K562 (cell line): ENCODE results near the gene PPP1R14D.

Experiments
- GATA2 ChIP-seq: sonication (generic); formaldehyde crosslinking; IDR thresholded peaks from 2 replicates; pipeline ENCODE4 v1.4.0; 2020; ENCODE audit warnings: mild to moderate bottlenecking, missing genetic modification reagents
- LARP7 ChIP-seq: fragments of 450-650 bp; IDR thresholded peaks from 2 replicates; pipeline ENCODE4 v1.6.1; 2016
- TF ChIP-seq, protein P1 (sequence below), 3 experiments: fragments of 200-800 bp in 1 of 3; sonication (Bioruptor generic) in 1 of 3; sonication (generic) in 1 of 3; formaldehyde crosslinking in 1 of 3; IDR thresholded peaks; 2 replicates each; pipeline versions ENCODE4 v1.6.1 to v1.8.0; 2016 to 2022; ENCODE audit warnings: mild to moderate bottlenecking in 2 of 3, missing compliant biosample characterization in 2 of 3, missing genetic modification characterization in 2 of 3, missing genetic modification reagents in 1 of 3
- TF ChIP-seq, protein P2 (sequence below): fragments of 150-350 bp; IDR thresholded peaks from 2 replicates; pipeline ENCODE4 v1.6.1; 2014; ENCODE audit warnings: low read depth, mild to moderate bottlenecking, low read length, borderline replicate concordance
- TF ChIP-seq, protein P3 (sequence below): IDR thresholded peaks from 2 replicates; pipeline ENCODE4 v1.6.1; 2011; ENCODE audit not compliant: insufficient read length; ENCODE audit errors: extremely low read depth
- TF ChIP-seq, protein P4 (sequence below), 2 experiments: fragments of 450-650 bp in 1 of 2; sonication (generic) in 1 of 2; formaldehyde crosslinking in 1 of 2; IDR thresholded peaks in 1 of 2; conservative IDR thresholded peaks in 1 of 2; 2 replicates each; pipeline versions ENCODE4 v1.6.1 to v1.8.1; 2016 to 2023; ENCODE audit warnings: mild to moderate bottlenecking in 2 of 2, moderate library complexity in 2 of 2, inconsistent platforms in 1 of 2, missing genetic modification reagents in 1 of 2

DNA sequence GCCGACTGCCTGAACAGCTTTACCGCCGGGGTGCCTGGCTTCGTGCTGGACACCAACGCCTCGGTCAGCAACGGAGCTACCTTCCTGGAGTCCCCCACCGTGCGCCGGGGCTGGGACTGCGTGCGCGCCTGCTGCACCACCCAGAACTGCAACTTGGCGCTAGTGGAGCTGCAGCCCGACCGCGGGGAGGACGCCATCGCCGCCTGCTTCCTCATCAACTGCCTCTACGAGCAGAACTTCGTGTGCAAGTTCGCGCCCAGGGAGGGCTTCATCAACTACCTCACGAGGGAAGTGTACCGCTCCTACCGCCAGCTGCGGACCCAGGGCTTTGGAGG, 16.2 kb upstream of the PPP1R14D start:
- no peak for TF ChIP-seq GATA2 (CRISPR knock-in tag)
- TF ChIP-seq LARP7 = no peak
- TF ChIP-seq, protein P1, sequence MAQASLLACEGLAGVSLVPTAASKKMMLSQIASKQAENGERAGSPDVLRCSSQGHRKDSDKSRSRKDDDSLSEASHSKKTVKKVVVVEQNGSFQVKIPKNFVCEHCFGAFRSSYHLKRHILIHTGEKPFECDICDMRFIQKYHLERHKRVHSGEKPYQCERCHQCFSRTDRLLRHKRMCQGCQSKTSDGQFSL (CRISPR knock-in tag; IDR thresholded peaks at IDR 0.05) = no peak
- TF ChIP-seq, protein P1 (tag; IDR thresholded peaks at IDR 0.05) = no peak
- TF ChIP-seq, protein P2, sequence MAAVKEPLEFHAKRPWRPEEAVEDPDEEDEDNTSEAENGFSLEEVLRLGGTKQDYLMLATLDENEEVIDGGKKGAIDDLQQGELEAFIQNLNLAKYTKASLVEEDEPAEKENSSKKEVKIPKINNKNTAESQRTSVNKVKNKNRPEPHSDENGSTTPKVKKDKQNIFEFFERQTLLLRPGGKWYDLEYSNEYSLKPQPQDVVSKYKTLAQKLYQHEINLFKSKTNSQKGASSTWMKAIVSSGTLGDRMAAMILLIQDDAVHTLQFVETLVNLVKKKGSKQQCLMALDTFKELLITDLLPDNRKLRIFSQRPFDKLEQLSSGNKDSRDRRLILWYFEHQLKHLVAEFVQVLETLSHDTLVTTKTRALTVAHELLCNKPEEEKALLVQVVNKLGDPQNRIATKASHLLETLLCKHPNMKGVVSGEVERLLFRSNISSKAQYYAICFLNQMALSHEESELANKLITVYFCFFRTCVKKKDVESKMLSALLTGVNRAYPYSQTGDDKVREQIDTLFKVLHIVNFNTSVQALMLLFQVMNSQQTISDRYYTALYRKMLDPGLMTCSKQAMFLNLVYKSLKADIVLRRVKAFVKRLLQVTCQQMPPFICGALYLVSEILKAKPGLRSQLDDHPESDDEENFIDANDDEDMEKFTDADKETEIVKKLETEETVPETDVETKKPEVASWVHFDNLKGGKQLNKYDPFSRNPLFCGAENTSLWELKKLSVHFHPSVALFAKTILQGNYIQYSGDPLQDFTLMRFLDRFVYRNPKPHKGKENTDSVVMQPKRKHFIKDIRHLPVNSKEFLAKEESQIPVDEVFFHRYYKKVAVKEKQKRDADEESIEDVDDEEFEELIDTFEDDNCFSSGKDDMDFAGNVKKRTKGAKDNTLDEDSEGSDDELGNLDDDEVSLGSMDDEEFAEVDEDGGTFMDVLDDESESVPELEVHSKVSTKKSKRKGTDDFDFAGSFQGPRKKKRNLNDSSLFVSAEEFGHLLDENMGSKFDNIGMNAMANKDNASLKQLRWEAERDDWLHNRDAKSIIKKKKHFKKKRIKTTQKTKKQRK = no peak
- TF ChIP-seq, protein P3, sequence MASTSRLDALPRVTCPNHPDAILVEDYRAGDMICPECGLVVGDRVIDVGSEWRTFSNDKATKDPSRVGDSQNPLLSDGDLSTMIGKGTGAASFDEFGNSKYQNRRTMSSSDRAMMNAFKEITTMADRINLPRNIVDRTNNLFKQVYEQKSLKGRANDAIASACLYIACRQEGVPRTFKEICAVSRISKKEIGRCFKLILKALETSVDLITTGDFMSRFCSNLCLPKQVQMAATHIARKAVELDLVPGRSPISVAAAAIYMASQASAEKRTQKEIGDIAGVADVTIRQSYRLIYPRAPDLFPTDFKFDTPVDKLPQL = no peak
- TF ChIP-seq, protein P4, sequence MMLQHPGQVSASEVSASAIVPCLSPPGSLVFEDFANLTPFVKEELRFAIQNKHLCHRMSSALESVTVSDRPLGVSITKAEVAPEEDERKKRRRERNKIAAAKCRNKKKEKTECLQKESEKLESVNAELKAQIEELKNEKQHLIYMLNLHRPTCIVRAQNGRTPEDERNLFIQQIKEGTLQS (IDR thresholded peaks at IDR 0.05) = no peak
- TF ChIP-seq, protein P4 (CRISPR knock-in tag; conservative IDR thresholded peaks at IDR 0.05) = no peak
